K562 (cell line): Measurements from ENCODE around the gene ST8SIA1. TPM values are rescaled to one million over a fixed set of nuclear protein-coding genes. Genes with fewer than 3 reads are reported as not detected.

Experiments
- EP300 ChIP-seq: IDR thresholded peaks from 2 replicates; pipeline ENCODE4 v1.6.1; 2012; ENCODE audit warnings: low read length, improper control_type of control experiment
- ZNF12 ChIP-seq: sonication (generic); formaldehyde crosslinking; IDR thresholded peaks from 2 replicates; pipeline ENCODE4 v1.4.0; 2020; ENCODE audit warnings: mild to moderate bottlenecking, missing genetic modification reagents
- ZNF518B ChIP-seq: fragments of 250-450 bp; sonication (Bioruptor Pico); IDR thresholded peaks from 2 replicates; pipeline ENCODE4 v1.5.0; 2021; ENCODE audit warnings: mild to moderate bottlenecking, moderate library complexity
- polyA plus RNA-seq, 8 experiments: library from polyadenylated mRNA; depleted of rRNA in 4 of 8; stranded (reverse) in 5 of 8; unstranded in 3 of 8; fragments of >200 nt; fragmentation: Nextera tagmentation in 2 of 8; fragmentation: Illumina TruSeq in 1 of 8; extraction: Ambion mirVana in 2 of 8; extraction: Trizol in 1 of 8; gene quantifications; 2 replicates each; pipeline versions ENCODE4 v1.2.1 to v1.2.3, GENCODE V29; 2011 to 2014; ENCODE audit warnings: inconsistent platforms in 1 of 8, missing spikeins in 1 of 8
- total RNA-seq, 7 experiments: library from RNA; depleted of rRNA in 6 of 7; stranded (reverse); fragments of >200 nt in 6 of 7; fragmentation: Illumina TruSeq in 2 of 7; extraction: Trizol in 2 of 7; gene quantifications; 2 replicates each; pipeline versions ENCODE4 v1.2.1 to v1.2.3, GENCODE V29; 2011 to 2021; ENCODE audit warnings: low replicate concordance in 1 of 7
- TF ChIP-seq, protein P1 (sequence below): fragments of 450-650 bp; formaldehyde crosslinking; IDR thresholded peaks from 2 replicates; pipeline ENCODE4 v1.4.0; 2022; ENCODE audit warnings: missing genetic modification characterization
- TF ChIP-seq, protein P2 (sequence below): sonication (generic); formaldehyde crosslinking; IDR thresholded peaks from 2 replicates; pipeline ENCODE4 v1.8.0; 2023; ENCODE audit warnings: mild to moderate bottlenecking, missing genetic modification reagents

Gene ST8SIA1
- total and polyA plus RNA-seq, 9 of the 15 experiments (the other 6 are each of a cell fraction or from before 2014, with no cell fraction given): 0.86 to 26.3 (median 4.3) TPM

GRCh38 chr12:22248121-22248520 is 86.4 kb downstream of the ST8SIA1 start (continued):
- TF ChIP-seq, protein P1, sequence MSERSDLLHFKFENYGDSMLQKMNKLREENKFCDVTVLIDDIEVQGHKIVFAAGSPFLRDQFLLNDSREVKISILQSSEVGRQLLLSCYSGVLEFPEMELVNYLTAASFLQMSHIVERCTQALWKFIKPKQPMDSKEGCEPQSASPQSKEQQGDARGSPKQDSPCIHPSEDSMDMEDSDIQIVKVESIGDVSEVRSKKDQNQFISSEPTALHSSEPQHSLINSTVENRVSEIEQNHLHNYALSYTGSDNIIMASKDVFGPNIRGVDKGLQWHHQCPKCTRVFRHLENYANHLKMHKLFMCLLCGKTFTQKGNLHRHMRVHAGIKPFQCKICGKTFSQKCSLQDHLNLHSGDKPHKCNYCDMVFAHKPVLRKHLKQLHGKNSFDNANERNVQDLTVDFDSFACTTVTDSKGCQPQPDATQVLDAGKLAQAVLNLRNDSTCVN (CRISPR knock-in tag): no peak
- no peak for TF ChIP-seq EP300
- no peak for TF ChIP-seq ZNF12 (CRISPR knock-in tag)
- TF ChIP-seq, protein P2, sequence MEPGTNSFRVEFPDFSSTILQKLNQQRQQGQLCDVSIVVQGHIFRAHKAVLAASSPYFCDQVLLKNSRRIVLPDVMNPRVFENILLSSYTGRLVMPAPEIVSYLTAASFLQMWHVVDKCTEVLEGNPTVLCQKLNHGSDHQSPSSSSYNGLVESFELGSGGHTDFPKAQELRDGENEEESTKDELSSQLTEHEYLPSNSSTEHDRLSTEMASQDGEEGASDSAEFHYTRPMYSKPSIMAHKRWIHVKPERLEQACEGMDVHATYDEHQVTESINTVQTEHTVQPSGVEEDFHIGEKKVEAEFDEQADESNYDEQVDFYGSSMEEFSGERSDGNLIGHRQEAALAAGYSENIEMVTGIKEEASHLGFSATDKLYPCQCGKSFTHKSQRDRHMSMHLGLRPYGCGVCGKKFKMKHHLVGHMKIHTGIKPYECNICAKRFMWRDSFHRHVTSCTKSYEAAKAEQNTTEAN (CRISPR knock-in tag): no peak
- no peak for TF ChIP-seq ZNF518B (CRISPR knock-in tag)
- TF ChIP-seq, all 486 proteins: peak for 0
